CD4-positive, alpha-beta memory T cell (primary cell): Measurements from ENCODE around the gene WDR38. TPM values are rescaled to one million over a fixed set of nuclear protein-coding genes. Genes with fewer than 3 reads are reported as not detected.

Source experiments
- CTCF ChIA-PET: fragments of 350-600 bp; sonication (Branson Sonifier 250); formaldehyde crosslinking; loops from one replicate; lab custom pipeline; 2021; ENCODE audit warnings: inconsistent platforms; ENCODE audit not compliant: partially characterized antibody; lab: Charles Lee
- POLR2A ChIA-PET: fragments of 350-600 bp; sonication (Branson Sonifier 250); formaldehyde crosslinking; loops from one replicate; lab custom pipeline; 2021; ENCODE audit not compliant: partially characterized antibody; lab: Charles Lee
- DNase-seq, 5 donors: peaks; one replicate each; pipeline versions ENCODE4 v3.0.0 to v3.0.0-alpha.2; 2020 to 2022; ENCODE audit warnings: mixed read lengths in 1 of 5
- H3K27ac ChIP-seq: one replicate; pipeline ENCODE4 v1.7.0; 2013; ENCODE audit warnings: low read depth, low read length
- H3K27me3 ChIP-seq: 2 replicates; pipeline ENCODE4 v1.7.0; 2013; ENCODE audit warnings: mild to moderate bottlenecking, low read length, moderate library complexity; ENCODE audit not compliant: insufficient read depth
- H3K36me3 ChIP-seq: 2 replicates; pipeline ENCODE4 v1.7.0; 2013; ENCODE audit warnings: mild to moderate bottlenecking, low read length, moderate library complexity; ENCODE audit not compliant: insufficient read depth
- H3K4me1 ChIP-seq: 2 replicates; pipeline ENCODE4 v1.7.0; 2013; ENCODE audit warnings: mild to moderate bottlenecking, low read length, moderate library complexity; ENCODE audit not compliant: insufficient read depth
- H3K4me3 ChIP-seq, 2 donors: one replicate each; pipeline ENCODE4 v1.7.0; 2013; ENCODE audit warnings: low read length in 2 of 2, mild to moderate bottlenecking in 1 of 2
- H3K9me3 ChIP-seq, 2 donors: one replicate each; pipeline ENCODE4 v1.7.0; 2013; ENCODE audit warnings: low read length in 2 of 2, control low read depth in 1 of 2; ENCODE audit not compliant: control insufficient read depth in 1 of 2
- H3K27ac Mint-ChIP-seq, 7 donors: one replicate each; pipeline ENCODE4 v1.8.0; 2020 to 2021; ENCODE audit warnings: mixed read lengths in 7 of 7, mild to moderate bottlenecking in 6 of 7, inconsistent platforms in 3 of 7, moderate library complexity in 3 of 7
- H3K27me3 Mint-ChIP-seq, 2 donors: one replicate each; pipeline ENCODE4 v1.8.0; 2020 to 2021; ENCODE audit warnings: mixed read lengths in 2 of 2
- H3K36me3 Mint-ChIP-seq, 2 donors: one replicate each; pipeline ENCODE4 v1.8.0; 2020 to 2021; ENCODE audit warnings: mixed read lengths in 2 of 2, inconsistent platforms in 1 of 2, mild to moderate bottlenecking in 1 of 2
- H3K4me1 Mint-ChIP-seq, 4 donors: one replicate each; pipeline ENCODE4 v1.8.0; 2020 to 2021; ENCODE audit warnings: mixed read lengths in 4 of 4, mild to moderate bottlenecking in 1 of 4
- H3K4me3 Mint-ChIP-seq, 8 donors: one replicate each; pipeline ENCODE4 v1.8.0; 2020 to 2021; ENCODE audit warnings: mixed read lengths in 8 of 8, mild to moderate bottlenecking in 7 of 8, moderate library complexity in 6 of 8, inconsistent platforms in 3 of 8
- H3K9me3 Mint-ChIP-seq, 8 donors: one replicate each; pipeline ENCODE4 v1.8.0; 2020 to 2021; ENCODE audit warnings: mixed read lengths in 8 of 8, mild to moderate bottlenecking in 5 of 8, inconsistent platforms in 3 of 8, moderate library complexity in 1 of 8
- intact Hi-C: fragments of 100-400 bp; cut with micrococcal nuclease; formaldehyde crosslinking; loops from one replicate; pipeline ENCODE4 v1.15.1; 2023
- polyA plus RNA-seq, 2 donors: library from polyadenylated mRNA; unstranded; fragments of 300-500 nt; fragmentation: Illumina TruSeq; gene quantifications; one replicate each; pipeline ENCODE4 v1.2.3, GENCODE V29; 2021
- total RNA-seq, 2 experiments: library from RNA; stranded (reverse); gene quantifications; one replicate each; pipeline ENCODE4 v1.2.3, GENCODE V29; 2021

The WDR38 gene
- total and polyA plus RNA-seq, 4 experiments from 2014 or later, result not detected

DNA sequence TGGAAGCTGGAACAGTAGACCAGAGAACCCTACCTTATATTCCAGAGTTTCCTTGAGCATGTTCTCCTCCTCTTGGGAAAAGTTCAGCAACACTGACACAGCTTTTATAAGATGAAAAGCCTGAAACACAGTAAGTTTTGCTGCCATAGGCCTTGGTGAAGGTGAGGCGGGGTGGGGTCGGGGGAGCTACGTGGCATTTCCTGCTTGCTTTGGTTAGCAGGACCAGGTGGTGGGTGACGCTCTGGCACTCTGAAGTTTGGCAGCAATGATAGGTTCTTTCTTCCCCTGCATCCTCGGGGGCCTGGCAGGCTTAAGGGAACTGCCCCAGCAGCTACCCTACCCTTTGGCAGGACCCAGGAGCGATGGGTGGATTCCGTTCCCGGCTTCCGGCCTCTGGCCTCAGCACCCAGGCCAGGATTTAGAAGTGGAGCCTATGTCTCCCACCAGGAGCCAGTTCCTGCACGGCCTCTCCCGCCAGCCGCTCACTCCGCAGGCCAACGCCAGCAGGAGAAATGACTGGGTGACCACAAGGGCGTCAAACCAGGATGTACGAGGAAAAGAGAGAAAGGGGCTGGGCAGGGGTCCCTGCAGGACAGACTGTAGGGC lies 28.0 kb downstream of the WDR38 start:
- H3K27me3 ChIP-seq, result no peaks in the 10 kb centered on the region
- Mint-ChIP-seq H3K4me3 (no peak overlapping the region), H3K27me3 (no peaks in the 10 kb centered on the region), H3K36me3 (peaks cover 45 to 62% of the 10 kb centered on the region in 2 donors), H3K4me1 (peaks cover 0 to 6% (median 5%) of the 10 kb centered on the region in 4 donors), H3K27ac (peak overlapping the region in 1 of 7 donors; percentile 17), H3K9me3 (no peaks in the 10 kb centered on the region)
- no peak overlapping the region for H3K27ac ChIP-seq
- H3K9me3 ChIP-seq, result no peaks in the 10 kb centered on the region
- H3K4me3 ChIP-seq, result no peak overlapping the region
- DNase-seq, result no peak
- no peaks in the 10 kb centered on the region for H3K4me1 ChIP-seq
- H3K36me3 ChIP-seq, result peaks cover 67% of the 10 kb centered on the region
- ChIA-PET CTCF (interaction anchor here (0.9 kb wide), 2 partner anchors 107 to 393 kb away, joined by 3 read pairs; no protein-coding TSS in a partner anchor), POLR2A (no interaction called here)
- intact Hi-C loops, result no loop called here

- H3K27ac Mint-ChIP-seq, result peak overlapping the region in 1 of 7 donors; percentile 41
- Histone ChIP-seq H3K36me3 (peaks cover 65% of the 10 kb centered on the region), H3K9me3 (no peaks in the 10 kb centered on the region), H3K4me3 (no peak overlapping the region), H3K4me1 (no peaks in the 10 kb centered on the region), H3K27me3 (no peaks in the 10 kb centered on the region), H3K27ac (no peak overlapping the region)
- peaks cover 0 to 2% (median 0%) of the 10 kb centered on the region in 8 donors for H3K9me3 Mint-ChIP-seq
- ChIA-PET CTCF (interaction anchor here (0.9 to 1.5 kb wide), 2 partner anchors 30 to 108 kb away, joined by 3 read pairs; no protein-coding TSS in a partner anchor), POLR2A (no interaction called here)
- no peak overlapping the region for H3K4me3 Mint-ChIP-seq
- no peak for DNase-seq
- peaks cover 48 to 64% of the 10 kb centered on the region in 2 donors for H3K36me3 Mint-ChIP-seq
- intact Hi-C loops, result no loop called here
- peaks cover 0 to 4% (median under 1%) of the 10 kb centered on the region in 4 donors for H3K4me1 Mint-ChIP-seq
- no peaks in the 10 kb centered on the region for H3K27me3 Mint-ChIP-seq
These were observed 29.0 kb downstream of the WDR38 start for GRCh38 chr9:124882231-124882630.

DNA sequence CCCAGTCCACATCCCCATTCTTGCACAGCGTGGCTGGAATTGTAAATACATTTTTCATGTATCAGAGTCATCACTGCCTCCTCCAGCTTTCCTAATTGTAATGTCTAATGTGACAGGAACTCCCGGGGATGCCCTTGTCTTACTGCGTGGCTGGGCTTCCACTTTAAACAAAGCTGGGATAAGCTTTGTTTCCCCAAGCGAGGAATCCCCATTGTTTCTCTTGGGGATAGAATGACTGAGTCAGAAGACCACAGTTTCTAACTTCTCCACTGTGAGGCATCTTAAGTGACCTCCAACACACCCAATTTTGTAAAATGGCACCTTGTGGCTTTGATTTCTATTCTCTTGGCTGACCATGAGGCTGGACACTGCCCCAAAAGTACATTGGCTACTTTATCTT lies 31.1 kb downstream of the WDR38 start:
- intact Hi-C loops, result no loop called here
- Histone ChIP-seq H3K4me3 (no peak overlapping the region), H3K36me3 (peaks cover 63% of the 10 kb centered on the region), H3K27me3 (no peaks in the 10 kb centered on the region), H3K27ac (no peak overlapping the region), H3K9me3 (no peaks in the 10 kb centered on the region), H3K4me1 (no peaks in the 10 kb centered on the region)
- H3K27me3 Mint-ChIP-seq, result no peaks in the 10 kb centered on the region
- CTCF ChIA-PET, result no interaction called here
- DNase-seq, result no peak
- H3K4me3 Mint-ChIP-seq, result no peak overlapping the region
- H3K4me1 Mint-ChIP-seq, result no peaks in the 10 kb centered on the region
- H3K27ac Mint-ChIP-seq, result peak overlapping the region in 1 of 7 donors; percentile 18
- peaks cover 38 to 56% of the 10 kb centered on the region in 2 donors for H3K36me3 Mint-ChIP-seq
- POLR2A ChIA-PET, result no interaction called here
- H3K9me3 Mint-ChIP-seq, result peaks cover 0 to 2% (median 0%) of the 10 kb centered on the region in 8 donors

- no peak for DNase-seq
- H3K4me1 ChIP-seq, result no peaks in the 10 kb centered on the region
- ChIA-PET CTCF (no interaction called here), POLR2A (no interaction called here)
- Mint-ChIP-seq H3K27ac (peak overlapping the region in 1 of 7 donors; percentile 32), H3K4me1 (no peaks in the 10 kb centered on the region), H3K36me3 (peaks cover 47 to 61% of the 10 kb centered on the region in 2 donors), H3K4me3 (no peak overlapping the region), H3K9me3 (peaks cover 0 to 2% (median 0%) of the 10 kb centered on the region in 8 donors), H3K27me3 (no peaks in the 10 kb centered on the region)
- no peaks in the 10 kb centered on the region for H3K27me3 ChIP-seq
- no peaks in the 10 kb centered on the region for H3K9me3 ChIP-seq
- no peak overlapping the region for H3K4me3 ChIP-seq
- no peak overlapping the region for H3K27ac ChIP-seq
- intact Hi-C loops, result no loop called here
- peaks cover 63% of the 10 kb centered on the region for H3K36me3 ChIP-seq
These were observed 32.3 kb downstream of the WDR38 start for GRCh38 chr9:124885551-124885950.

DNA sequence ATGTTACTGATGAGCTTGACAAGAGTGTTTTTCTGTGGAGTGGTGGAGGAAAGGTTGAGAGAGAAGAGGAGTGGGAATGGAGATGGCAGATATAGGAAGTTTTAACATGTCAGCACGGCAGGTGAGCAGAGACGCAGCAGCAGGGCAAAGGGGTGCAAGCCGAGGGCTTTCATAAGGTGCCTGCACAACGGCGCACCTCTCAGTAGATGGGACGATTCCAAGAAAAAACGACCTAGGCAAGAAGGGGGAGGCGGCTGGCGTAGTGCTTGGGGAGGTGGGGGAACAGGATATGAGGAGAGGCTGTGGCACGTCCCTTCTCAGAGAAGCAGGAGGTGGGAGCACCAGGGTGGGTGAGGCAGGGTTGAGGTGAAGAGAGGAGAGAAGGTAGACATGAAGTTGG lies 33.2 kb downstream of the WDR38 start:
- H3K9me3 Mint-ChIP-seq, result peaks cover 0 to 2% (median 0%) of the 10 kb centered on the region in 8 donors
- intact Hi-C loops, result no loop called here
- no peak overlapping the region for H3K27ac ChIP-seq
- peak overlapping the region in 3 of 7 donors; percentile 18 to 62 (median 39) for H3K27ac Mint-ChIP-seq
- H3K27me3 ChIP-seq, result no peaks in the 10 kb centered on the region
- H3K4me3 Mint-ChIP-seq, result no peak overlapping the region
- no peaks in the 10 kb centered on the region for H3K27me3 Mint-ChIP-seq
- ChIA-PET CTCF (no interaction called here), POLR2A (no interaction called here)
- H3K4me3 ChIP-seq, result no peak overlapping the region
- no peak for DNase-seq
- no peaks in the 10 kb centered on the region for H3K4me1 Mint-ChIP-seq
- peaks cover 64% of the 10 kb centered on the region for H3K36me3 ChIP-seq
- H3K4me1 ChIP-seq, result no peaks in the 10 kb centered on the region
- H3K36me3 Mint-ChIP-seq, result peaks cover 55 to 69% of the 10 kb centered on the region in 2 donors
- H3K9me3 ChIP-seq, result no peaks in the 10 kb centered on the region

GRCh38 chr9:124886866-124887492 lies 33.7 kb downstream of the WDR38 start:
- H3K9me3 ChIP-seq, result no peaks in the 10 kb centered on the region
- DNase-seq, result no peak
- Mint-ChIP-seq H3K4me3 (no peak overlapping the region), H3K27ac (peak overlapping the region in 2 of 7 donors; percentile 28 to 62), H3K9me3 (peaks cover 0 to 2% (median 0%) of the 10 kb centered on the region in 8 donors), H3K27me3 (no peaks in the 10 kb centered on the region), H3K36me3 (peaks cover 55 to 65% of the 10 kb centered on the region in 2 donors), H3K4me1 (no peaks in the 10 kb centered on the region)
- H3K36me3 ChIP-seq, result peaks cover 60% of the 10 kb centered on the region
- H3K4me3 ChIP-seq, result no peak overlapping the region
- H3K4me1 ChIP-seq, result no peaks in the 10 kb centered on the region
- H3K27ac ChIP-seq, result no peak overlapping the region
- ChIA-PET POLR2A (no interaction called here), CTCF (no interaction called here)
- intact Hi-C loops, result no loop called here
- no peaks in the 10 kb centered on the region for H3K27me3 ChIP-seq

DNA sequence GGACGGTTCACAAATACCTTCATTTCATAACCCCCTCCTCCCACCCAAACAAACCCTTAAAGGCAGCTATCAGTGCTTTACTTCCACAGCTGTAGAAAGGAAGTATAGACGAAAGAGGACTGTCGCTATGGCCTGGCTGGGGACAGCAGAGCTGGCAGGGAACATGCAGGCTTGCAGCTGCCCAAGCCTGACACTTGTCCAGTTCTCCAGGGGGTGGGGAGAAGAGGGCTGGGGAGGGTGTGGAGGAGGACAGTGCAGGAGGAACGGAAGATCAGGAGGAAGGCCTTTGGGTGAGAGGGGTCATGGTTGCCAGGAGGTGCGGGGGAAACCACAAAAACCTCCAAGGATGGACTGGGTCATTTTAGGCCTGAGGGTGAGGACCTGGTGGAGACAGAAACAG lies 34.6 kb downstream of the WDR38 start:
- no peak for DNase-seq
- peaks cover 0 to 2% (median 0%) of the 10 kb centered on the region in 8 donors for H3K9me3 Mint-ChIP-seq
- Histone ChIP-seq H3K4me1 (no peaks in the 10 kb centered on the region), H3K36me3 (peaks cover 58% of the 10 kb centered on the region), H3K4me3 (no peak overlapping the region), H3K27ac (no peak overlapping the region), H3K27me3 (no peaks in the 10 kb centered on the region), H3K9me3 (no peaks in the 10 kb centered on the region)
- no peak overlapping the region for H3K4me3 Mint-ChIP-seq
- intact Hi-C loops, result no loop called here
- no peak overlapping the region for H3K27ac Mint-ChIP-seq
- H3K4me1 Mint-ChIP-seq, result no peaks in the 10 kb centered on the region
- ChIA-PET CTCF (no interaction called here), POLR2A (interaction anchor here (1.1 kb wide), 1 partner anchor 26 kb away, joined by 3 read pairs; the partner anchor contains the start of genes ARPC5L and RPL35)
- H3K36me3 Mint-ChIP-seq, result peaks cover 59 to 62% of the 10 kb centered on the region in 2 donors
- H3K27me3 Mint-ChIP-seq, result no peaks in the 10 kb centered on the region
